8988T (cell line): ENCODE results near the gene PAXX.

Source experiments
- DNase-seq: peaks from one replicate; pipeline ENCODE4 v3.0.0; 2011

Gene PAXX

DNA sequence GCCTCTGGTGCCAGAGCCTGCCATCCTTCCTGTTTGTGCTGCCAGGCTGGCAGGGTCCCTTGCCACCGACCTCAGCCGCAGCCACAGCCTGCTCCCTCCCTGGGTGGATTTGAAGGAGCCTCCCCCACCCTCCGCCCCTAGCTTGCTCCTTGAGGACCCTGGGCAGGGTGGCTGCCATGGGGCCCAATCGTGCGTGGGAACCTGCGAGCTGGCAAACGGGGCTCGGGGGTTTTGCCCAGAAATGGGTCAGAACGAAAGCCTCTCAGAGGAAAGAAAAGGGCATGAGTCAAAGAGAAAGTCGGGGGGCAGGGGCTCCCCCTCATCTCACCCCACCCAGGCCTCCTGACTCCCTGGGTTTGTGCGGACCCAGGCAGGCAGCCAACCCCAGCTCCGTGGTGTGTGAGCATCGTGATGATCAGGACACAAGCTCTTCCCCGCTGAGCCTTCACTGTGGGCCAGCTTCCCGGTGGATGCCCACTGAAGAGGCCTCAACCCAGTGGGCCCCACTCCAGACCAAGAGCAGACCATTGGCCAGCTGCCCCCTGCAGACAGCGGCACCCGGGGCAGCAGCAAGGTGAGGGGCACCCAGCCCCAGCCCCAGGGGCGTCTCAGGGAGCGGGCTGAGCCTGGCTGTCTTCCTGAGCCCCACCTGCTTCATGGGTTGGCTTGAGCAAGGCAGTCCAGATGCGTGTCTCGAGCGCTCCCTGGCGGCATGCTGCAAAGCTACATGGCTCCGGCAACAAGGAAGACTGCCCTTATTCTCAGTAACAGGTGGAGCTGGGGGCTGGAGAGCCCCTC is 42.7 kb downstream of the PAXX start:
- DNase-seq = peak; percentile 97

DNA sequence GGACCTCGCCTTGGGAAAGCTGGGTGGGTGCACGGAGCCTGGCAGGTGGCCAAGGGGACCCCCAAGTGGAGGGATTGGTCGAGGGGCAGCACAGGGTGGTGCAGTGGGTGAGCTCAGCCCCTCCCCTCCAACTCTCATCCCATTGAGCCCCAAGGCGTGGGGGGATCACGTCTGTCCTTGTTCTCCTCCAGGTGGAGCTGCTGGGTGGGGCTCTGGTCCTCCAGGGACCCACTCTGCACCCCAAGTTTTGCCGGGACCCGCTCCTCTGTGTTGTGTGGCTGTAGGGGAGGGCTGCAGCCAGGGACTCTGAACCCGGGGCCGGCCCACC is 43.2 kb downstream of the PAXX start:
- DNase-seq = peak; percentile 55

DNA sequence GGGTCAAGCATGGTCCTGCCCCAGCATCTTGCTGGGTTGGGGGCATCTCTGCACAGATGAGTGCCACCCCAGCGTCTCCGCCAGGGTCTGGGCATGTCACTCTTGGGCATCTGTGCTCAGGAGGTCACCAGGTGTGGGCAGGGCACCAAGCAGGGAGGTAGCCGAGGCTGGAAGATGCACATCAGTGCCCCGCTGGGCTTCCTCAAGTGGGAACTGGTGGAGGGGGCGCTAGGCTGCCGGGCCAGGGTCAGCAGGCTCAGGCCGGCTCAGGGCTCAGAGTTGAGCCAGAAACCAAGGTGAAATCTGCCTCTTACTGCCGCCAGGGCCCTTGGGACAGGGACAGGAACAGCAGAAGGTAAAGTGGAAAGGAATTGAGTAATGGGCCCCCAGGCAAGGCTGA is 43.7 kb downstream of the PAXX start:
- DNase-seq = no peak

GRCh38 chr9:137037035-137037434 is 44.8 kb downstream of the PAXX start:
- DNase-seq = no peak

GRCh38 chr9:137037483-137037882 is 45.3 kb downstream of the PAXX start:
- no peak for DNase-seq

- DNase-seq = no peak
Measured at GRCh38 chr9:137038916-137039315, 46.7 kb downstream of the PAXX start.

DNA sequence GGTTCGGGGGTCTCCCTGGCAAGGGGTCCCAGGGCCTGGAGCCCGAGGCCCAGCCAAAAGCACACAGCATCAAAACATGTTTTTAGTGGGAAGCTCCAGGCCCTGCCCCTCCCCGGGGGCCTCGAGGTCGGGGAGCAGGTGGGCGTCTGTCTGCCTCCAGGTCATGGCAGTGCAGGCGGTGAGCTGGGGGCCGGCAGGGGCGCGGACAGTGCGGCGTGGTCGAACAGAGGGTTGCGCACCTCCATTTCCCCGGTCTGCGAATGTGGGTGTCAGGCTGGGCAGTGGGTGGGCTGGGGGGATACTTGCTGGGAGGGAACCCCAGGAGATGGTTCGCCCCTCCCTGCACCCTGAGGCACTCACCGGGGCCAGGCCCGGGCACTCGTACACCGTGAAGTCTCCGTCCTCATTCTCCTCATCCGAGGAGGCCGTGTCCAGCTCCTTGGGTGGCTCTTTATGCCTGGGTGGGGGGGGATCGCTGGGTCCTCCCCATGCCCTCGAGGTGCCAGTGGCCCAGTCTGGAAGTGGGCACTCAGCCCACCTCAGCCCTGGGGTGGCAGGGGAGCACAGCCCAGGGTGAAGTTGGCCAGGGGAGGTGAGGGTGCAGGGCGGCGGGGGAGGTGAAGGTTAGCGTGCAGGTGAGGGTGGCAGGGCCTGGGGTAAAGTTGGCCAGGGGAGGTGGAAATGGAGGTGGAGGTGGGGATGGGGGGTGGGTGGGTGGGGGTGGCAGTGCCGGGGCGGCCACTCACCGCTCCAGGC is 47.6 kb downstream of the PAXX start:
- no peak for DNase-seq

GRCh38 chr9:137040568-137040967 is 48.3 kb downstream of the PAXX start:
- DNase-seq = peak; percentile 33

- DNase-seq = peak; percentile 43
Measured at GRCh38 chr9:137041124-137041523, 48.9 kb downstream of the PAXX start.

GRCh38 chr9:137042751-137043727 is 50.8 kb downstream of the PAXX start:
- DNase-seq = no peak
